NCI-H2196 treated with DMSO at 0.1 percent for 48 hours (cell line): ENCODE data around the gene KRT35.
"Not testable (repeated sequence)": the region's sequence is repeated elsewhere in the genome, so short reads cannot be mapped to it uniquely, and the experiment has no call there.

Experiments used
- DNase-seq: peaks from one replicate; lab custom pipeline; 2025; ENCODE audit not compliant: unreplicated experiment; lab: John Stamatoyannopoulos, UW

Gene KRT35

GRCh38 chr17:41462705-41463104, 18.2 kb downstream of the KRT35 start:
- no peak for DNase-seq

- no peak for DNase-seq
These were observed 23.3 kb downstream of the KRT35 start for GRCh38 chr17:41457676-41458075.

- no peak for DNase-seq
These were observed 24.7 kb downstream of the KRT35 start for GRCh38 chr17:41456204-41456603.

GRCh38 chr17:41455236-41455635, 25.7 kb downstream of the KRT35 start:
- no peak for DNase-seq

- no peak for DNase-seq
These were observed 27.9 kb downstream of the KRT35 start for GRCh38 chr17:41453066-41453465.

GRCh38 chr17:41452281-41452680, 28.7 kb downstream of the KRT35 start:
- DNase-seq: no peak

GRCh38 chr17:41451154-41451728, 29.7 kb downstream of the KRT35 start:
- DNase-seq: no peak

GRCh38 chr17:41449008-41449407, 31.9 kb downstream of the KRT35 start:
- no peak for DNase-seq

- no peak for DNase-seq
These were observed 32.4 kb downstream of the KRT35 start for GRCh38 chr17:41448506-41448905.

GRCh38 chr17:41446806-41447205, 34.1 kb downstream of the KRT35 start:
- DNase-seq: no peak

- DNase-seq: no peak
These were observed 36.3 kb downstream of the KRT35 start for GRCh38 chr17:41444640-41445039.

- no peak for DNase-seq
These were observed 36.8 kb downstream of the KRT35 start for GRCh38 chr17:41444186-41444585.

GRCh38 chr17:41442739-41443138, 38.2 kb downstream of the KRT35 start:
- DNase-seq: no peak

- no peak for DNase-seq
These were observed 40.4 kb downstream of the KRT35 start, which contains the start of gene KRT38 for GRCh38 chr17:41440531-41441033. Gene KRT38 (minus strand): TSS chr17:41440983. CDS start chr17:41440921, 62 bp downstream.

- no peak for DNase-seq
These were observed 41.6 kb downstream of the KRT35 start for GRCh38 chr17:41439375-41439774.

- no peak for DNase-seq
These were observed 43.2 kb downstream of the KRT35 start for GRCh38 chr17:41437769-41438168.

GRCh38 chr17:41437254-41437653, 43.7 kb downstream of the KRT35 start:
- no peak for DNase-seq

- DNase-seq: no peak
These were observed 46.5 kb downstream of the KRT35 start for GRCh38 chr17:41434415-41434814.

- no peak for DNase-seq
These were observed 46.9 kb downstream of the KRT35 start for GRCh38 chr17:41434005-41434404.

- no peak for DNase-seq
These were observed 47.4 kb downstream of the KRT35 start for GRCh38 chr17:41433586-41433985.

GRCh38 chr17:41430376-41430775, 50.6 kb downstream of the KRT35 start:
- not testable (repeated sequence) for DNase-seq

GRCh38 chr17:41429667-41430066, 51.3 kb downstream of the KRT35 start:
- no peak for DNase-seq

- no peak for DNase-seq
These were observed 52.2 kb downstream of the KRT35 start for GRCh38 chr17:41428591-41429291.
